ENCODE results near the gene PHF14.

DNA sequence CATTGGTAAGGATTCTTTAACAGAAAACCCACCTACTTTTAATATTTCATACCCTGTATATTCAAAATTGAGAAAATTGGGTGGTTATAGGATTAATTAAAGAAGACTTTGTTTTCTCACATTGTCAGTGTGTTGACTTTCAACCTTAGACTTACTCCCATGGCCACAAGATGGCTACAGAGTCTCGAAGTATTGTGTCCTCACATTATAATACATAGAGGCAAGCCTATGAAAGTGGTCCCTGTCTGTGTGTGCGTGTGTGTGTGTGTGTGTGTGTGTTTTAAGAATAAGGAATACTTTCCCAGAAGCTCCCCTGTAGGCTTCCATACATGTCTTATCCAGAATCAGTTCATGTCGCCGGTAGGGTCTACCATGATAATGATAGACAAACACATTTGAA lies 180.0 kb downstream of the PHF14 start:
- TF ChIP-seq, protein P1, sequence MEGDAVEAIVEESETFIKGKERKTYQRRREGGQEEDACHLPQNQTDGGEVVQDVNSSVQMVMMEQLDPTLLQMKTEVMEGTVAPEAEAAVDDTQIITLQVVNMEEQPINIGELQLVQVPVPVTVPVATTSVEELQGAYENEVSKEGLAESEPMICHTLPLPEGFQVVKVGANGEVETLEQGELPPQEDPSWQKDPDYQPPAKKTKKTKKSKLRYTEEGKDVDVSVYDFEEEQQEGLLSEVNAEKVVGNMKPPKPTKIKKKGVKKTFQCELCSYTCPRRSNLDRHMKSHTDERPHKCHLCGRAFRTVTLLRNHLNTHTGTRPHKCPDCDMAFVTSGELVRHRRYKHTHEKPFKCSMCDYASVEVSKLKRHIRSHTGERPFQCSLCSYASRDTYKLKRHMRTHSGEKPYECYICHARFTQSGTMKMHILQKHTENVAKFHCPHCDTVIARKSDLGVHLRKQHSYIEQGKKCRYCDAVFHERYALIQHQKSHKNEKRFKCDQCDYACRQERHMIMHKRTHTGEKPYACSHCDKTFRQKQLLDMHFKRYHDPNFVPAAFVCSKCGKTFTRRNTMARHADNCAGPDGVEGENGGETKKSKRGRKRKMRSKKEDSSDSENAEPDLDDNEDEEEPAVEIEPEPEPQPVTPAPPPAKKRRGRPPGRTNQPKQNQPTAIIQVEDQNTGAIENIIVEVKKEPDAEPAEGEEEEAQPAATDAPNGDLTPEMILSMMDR (IDR thresholded peaks at IDR 0.05) = no peak
- no peak for TF ChIP-seq POLR2A (IDR thresholded peaks at IDR 0.05)
